Panc1 (cell line): Measurements from ENCODE around the gene PCLO. TPM values are rescaled to one million over a fixed set of nuclear protein-coding genes. Genes with fewer than 3 reads are reported as not detected.

ENCODE experiments used
- ATAC-seq: fragments of 200-7000 bp; cut with Tn5 transposase; 2 replicates; pipeline ENCODE4 v1.9.1; 2020; ENCODE audit warnings: mild to moderate bottlenecking, moderate library complexity
- BruUV-seq: library from RNA; stranded (reverse); fragments of 400-500 nt; replicated peaks from 2 replicates; lab custom pipeline; 2021; lab: Mats Ljungman, UMichigan
- CTCF ChIA-PET: fragments of 300-600 bp; sonication (Branson Sonifier 250); formaldehyde crosslinking; loops from one replicate; lab custom pipeline; 2022; ENCODE audit warnings: antibody characterized with exemption; lab: Charles Lee
- POLR2A ChIA-PET: fragments of 300-600 bp; sonication (Branson Sonifier 250); formaldehyde crosslinking; loops from one replicate; lab custom pipeline; 2022; ENCODE audit warnings: antibody characterized with exemption; lab: Charles Lee
- DNase-seq: peaks from one replicate; pipeline ENCODE4 v3.0.0-alpha.2; 2010; ENCODE audit warnings: low read depth, low spot score
- H3K27ac ChIP-seq: 2 replicates; pipeline ENCODE4 v1.5.1; 2011; ENCODE audit warnings: mild to moderate bottlenecking, low read length, inconsistent platforms
- H3K27me3 ChIP-seq: fragments of 200-500 bp; sonication (Bioruptor generic); 2 replicates; pipeline ENCODE4 v1.6.0; 2014; ENCODE audit warnings: low read length, inconsistent platforms; ENCODE audit not compliant: control insufficient read depth, insufficient read depth
- H3K36me3 ChIP-seq: fragments of 200-500 bp; sonication (Bioruptor generic); 2 replicates; pipeline ENCODE4 v1.5.1; 2014; ENCODE audit warnings: inconsistent platforms, mild to moderate bottlenecking, low read length, moderate library complexity; ENCODE audit not compliant: control insufficient read depth, insufficient read depth
- H3K4me1 ChIP-seq: 2 replicates; pipeline ENCODE4 v1.5.1; 2011; ENCODE audit warnings: inconsistent platforms, mild to moderate bottlenecking, low read length, moderate library complexity; ENCODE audit not compliant: control insufficient read depth, insufficient read depth
- H3K4me3 ChIP-seq, 2 experiments: 2 replicates each; pipeline ENCODE4 v1.5.1; 2011 to 2012; ENCODE audit warnings: low read depth in 2 of 2, low read length in 2 of 2, mild to moderate bottlenecking in 2 of 2, inconsistent platforms in 1 of 2, moderate library complexity in 1 of 2
- H3K9me3 ChIP-seq: fragments of 200-500 bp; sonication (Bioruptor generic); 2 replicates; pipeline ENCODE4 v1.5.1; 2014; ENCODE audit warnings: low read depth, mild to moderate bottlenecking, inconsistent platforms, low read length, moderate library complexity; ENCODE audit not compliant: control insufficient read depth, insufficient read depth
- CTCF ChIP-seq: fragments of 450-650 bp; IDR thresholded peaks from 2 replicates; pipeline ENCODE4 v1.5.1; 2017; ENCODE audit warnings: mild to moderate bottlenecking
- POLR2AphosphoS5 ChIP-seq: IDR thresholded peaks from 2 replicates; pipeline ENCODE4 v1.6.1; 2012; ENCODE audit warnings: mild to moderate bottlenecking, low read depth, low read length, moderate library complexity
- SIN3A ChIP-seq: IDR thresholded peaks from 2 replicates; pipeline ENCODE4 v1.6.1; 2012; ENCODE audit warnings: low read depth, mild to moderate bottlenecking, low read length, moderate library complexity, borderline replicate concordance; ENCODE audit not compliant: insufficient read depth
- in situ Hi-C: cut with HindIII; loops from 2 replicates; pipeline ENCODE4 v1.10.0; 2016; ENCODE audit warnings: low sequenced_read_pairs, low pct_unique_long_range_greater_than_20kb
- intact Hi-C: fragments of 100-400 bp; cut with micrococcal nuclease; formaldehyde crosslinking; loops from one replicate; pipeline ENCODE4 v1.10.0; 2022; ENCODE audit not compliant: unreplicated experiment
- total RNA-seq: library from RNA; stranded (reverse); gene quantifications from one replicate; pipeline ENCODE4 v1.2.1, GENCODE V29; 2021; ENCODE audit not compliant: unreplicated experiment
- TF ChIP-seq, protein P1 (sequence below), 2 experiments: IDR thresholded peaks; 2 replicates each; pipeline ENCODE4 v1.6.1; 2011 to 2012; ENCODE audit warnings: low read depth in 2 of 2, control low read depth in 1 of 2, low read length in 1 of 2, mild to moderate bottlenecking in 1 of 2, moderate library complexity in 1 of 2; ENCODE audit not compliant: insufficient read depth in 1 of 2

PCLO gene
- total RNA-seq, 1 experiment from 2014 or later: 1.1 TPM

- H3K27ac ChIP-seq: no peak overlapping the region
- no peaks in the 10 kb centered on the region for H3K4me1 ChIP-seq
- no peaks in the 10 kb centered on the region for H3K9me3 ChIP-seq
- in situ Hi-C loops: no loop called here
- no peaks in the 10 kb centered on the region for H3K27me3 ChIP-seq
- H3K36me3 ChIP-seq: no peaks in the 10 kb centered on the region
- H3K4me3 ChIP-seq: no peak overlapping the region
- ChIA-PET POLR2A (no interaction called here), CTCF (no interaction called here)
- TF ChIP-seq SIN3A (no peak), CTCF (no peak), POLR2AphosphoS5 (no peak)
- TF ChIP-seq, protein P1, sequence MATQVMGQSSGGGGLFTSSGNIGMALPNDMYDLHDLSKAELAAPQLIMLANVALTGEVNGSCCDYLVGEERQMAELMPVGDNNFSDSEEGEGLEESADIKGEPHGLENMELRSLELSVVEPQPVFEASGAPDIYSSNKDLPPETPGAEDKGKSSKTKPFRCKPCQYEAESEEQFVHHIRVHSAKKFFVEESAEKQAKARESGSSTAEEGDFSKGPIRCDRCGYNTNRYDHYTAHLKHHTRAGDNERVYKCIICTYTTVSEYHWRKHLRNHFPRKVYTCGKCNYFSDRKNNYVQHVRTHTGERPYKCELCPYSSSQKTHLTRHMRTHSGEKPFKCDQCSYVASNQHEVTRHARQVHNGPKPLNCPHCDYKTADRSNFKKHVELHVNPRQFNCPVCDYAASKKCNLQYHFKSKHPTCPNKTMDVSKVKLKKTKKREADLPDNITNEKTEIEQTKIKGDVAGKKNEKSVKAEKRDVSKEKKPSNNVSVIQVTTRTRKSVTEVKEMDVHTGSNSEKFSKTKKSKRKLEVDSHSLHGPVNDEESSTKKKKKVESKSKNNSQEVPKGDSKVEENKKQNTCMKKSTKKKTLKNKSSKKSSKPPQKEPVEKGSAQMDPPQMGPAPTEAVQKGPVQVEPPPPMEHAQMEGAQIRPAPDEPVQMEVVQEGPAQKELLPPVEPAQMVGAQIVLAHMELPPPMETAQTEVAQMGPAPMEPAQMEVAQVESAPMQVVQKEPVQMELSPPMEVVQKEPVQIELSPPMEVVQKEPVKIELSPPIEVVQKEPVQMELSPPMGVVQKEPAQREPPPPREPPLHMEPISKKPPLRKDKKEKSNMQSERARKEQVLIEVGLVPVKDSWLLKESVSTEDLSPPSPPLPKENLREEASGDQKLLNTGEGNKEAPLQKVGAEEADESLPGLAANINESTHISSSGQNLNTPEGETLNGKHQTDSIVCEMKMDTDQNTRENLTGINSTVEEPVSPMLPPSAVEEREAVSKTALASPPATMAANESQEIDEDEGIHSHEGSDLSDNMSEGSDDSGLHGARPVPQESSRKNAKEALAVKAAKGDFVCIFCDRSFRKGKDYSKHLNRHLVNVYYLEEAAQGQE (IDR thresholded peaks at IDR 0.05; ENCODE audit: insufficient read depth in 1 of 2, low read depth in 2 of 2, low read length in 1 of 2): no peak
- DNase-seq (no peak), ATAC-seq (no peak)
- no TSS peak for BruUV-seq
- intact Hi-C loops: no loop called here
These were observed 107.5 kb downstream of the PCLO start for GRCh38 chr7:83055197-83055596.

- Histone ChIP-seq H3K4me3 (no peak overlapping the region), H3K4me1 (no peaks in the 10 kb centered on the region), H3K27me3 (no peaks in the 10 kb centered on the region), H3K27ac (no peak overlapping the region), H3K9me3 (no peaks in the 10 kb centered on the region), H3K36me3 (no peaks in the 10 kb centered on the region)
- ChIA-PET CTCF (no interaction called here), POLR2A (no interaction called here)
- in situ Hi-C loops (no loop called here), intact Hi-C loops (no loop called here)
- ATAC-seq (no peak), DNase-seq (no peak)
- TF ChIP-seq, protein P1 (IDR thresholded peaks at IDR 0.05; ENCODE audit: insufficient read depth in 1 of 2, low read depth in 2 of 2, low read length in 1 of 2): no peak
- TF ChIP-seq SIN3A: no peak
- no peak for TF ChIP-seq POLR2AphosphoS5
- no TSS peak for BruUV-seq
These were observed 108.2 kb downstream of the PCLO start for GRCh38 chr7:83054472-83054871.
